Endothelial cell of umbilical vein (primary cell): Measurements from ENCODE around the gene METTL9. TPM values are rescaled to one million over a fixed set of nuclear protein-coding genes. Genes with fewer than 3 reads are reported as not detected.

Experiments used
- BruUV-seq: library from RNA; stranded (reverse); fragments of 400-500 nt; replicated peaks from 2 replicates; lab custom pipeline; 2021; lab: Mats Ljungman, UMichigan
- CTCF ChIA-PET: fragments of 300-600, 350-600 bp; sonication (Branson Sonifier 250); formaldehyde crosslinking; loops from one replicate; lab custom pipeline; 2021; ENCODE audit warnings: antibody characterized with exemption, inconsistent platforms; lab: Charles Lee
- POLR2A ChIA-PET: fragments of 300-600, 350-600 bp; sonication (Branson Sonifier 250); formaldehyde crosslinking; loops from one replicate; lab custom pipeline; 2021; ENCODE audit warnings: antibody characterized with exemption, inconsistent platforms; lab: Charles Lee
- DNase-seq: peaks from one replicate; pipeline ENCODE4 v3.0.0-alpha.2; 2011; ENCODE audit warnings: low read depth, low spot score
- FAIRE-seq: peaks from 2 replicates; lab custom pipeline; 2011; peaks lifted over from hg19 to GRCh38; lab: Jason Lieb, UNC
- H2AFZ ChIP-seq: 2 replicates; pipeline ENCODE4 v1.6.0; 2012; ENCODE audit warnings: low read depth, low read length, control low read depth, inconsistent platforms
- H3K27ac ChIP-seq: 2 replicates; pipeline ENCODE4 v1.5.1; 2011; ENCODE audit warnings: low read depth, mild to moderate bottlenecking, control low read depth, low read length, moderate library complexity; ENCODE audit not compliant: insufficient read depth
- H3K27me3 ChIP-seq, 2 experiments: 2 replicates each; pipeline versions ENCODE4 v1.6.0 to v1.6.1; 2011; ENCODE audit warnings: low read length in 2 of 2, mixed read lengths in 1 of 2; ENCODE audit not compliant: control insufficient read depth in 2 of 2, insufficient read depth in 2 of 2
- H3K36me3 ChIP-seq, 2 experiments: 2 replicates in 1 of 2; 3 replicates in 1 of 2; pipeline ENCODE4 v1.5.1; 2011; ENCODE audit warnings: low read length in 2 of 2, mild to moderate bottlenecking in 1 of 2, moderate library complexity in 1 of 2; ENCODE audit not compliant: control insufficient read depth in 2 of 2, insufficient read depth in 2 of 2; ENCODE audit errors: extremely low read depth in 1 of 2
- H3K4me1 ChIP-seq: 3 replicates; pipeline ENCODE4 v1.5.1; 2011; ENCODE audit warnings: mild to moderate bottlenecking, low read length; ENCODE audit not compliant: control insufficient read depth, insufficient read depth; ENCODE audit errors: extremely low read depth
- H3K4me2 ChIP-seq: 2 replicates; pipeline ENCODE4 v1.6.1; 2011; ENCODE audit warnings: low read length, control low read depth, mixed read lengths; ENCODE audit not compliant: insufficient read depth
- H3K4me3 ChIP-seq, 3 experiments: fragments of 200-600 bp in 1 of 3; sonication (generic), shearing (Covaris generic) in 1 of 3; replicated peaks in 1 of 3; 2 replicates each; pipeline ENCODE4 v1.5.1; 2011 to 2016; ENCODE audit warnings: control low read depth in 3 of 3, low read length in 3 of 3, mild to moderate bottlenecking in 2 of 3, inconsistent platforms in 1 of 3, low read depth in 1 of 3, moderate library complexity in 1 of 3; ENCODE audit not compliant: insufficient read depth in 1 of 3
- H3K79me2 ChIP-seq: 2 replicates; pipeline ENCODE4 v1.6.0; 2012; ENCODE audit warnings: low read length, inconsistent platforms; ENCODE audit not compliant: control insufficient read depth, insufficient read depth
- H3K9ac ChIP-seq: replicated peaks from 2 replicates; pipeline ENCODE3; 2011; ENCODE audit warnings: low read length, control low read depth; ENCODE audit not compliant: insufficient read depth; ENCODE audit errors: extremely low read depth
- H3K9me1 ChIP-seq: replicated peaks from 3 replicates; pipeline ENCODE4 v1.6.0; 2011; ENCODE audit warnings: mild to moderate bottlenecking, low read length; ENCODE audit not compliant: control insufficient read depth, insufficient read depth; ENCODE audit errors: extremely low read depth
- H3K9me3 ChIP-seq: replicated peaks from 2 replicates; pipeline ENCODE4 v1.5.1; 2012; ENCODE audit warnings: low read length, inconsistent platforms; ENCODE audit not compliant: control insufficient read depth, insufficient read depth
- H4K20me1 ChIP-seq: replicated peaks from 2 replicates; pipeline ENCODE3; 2011; ENCODE audit warnings: mild to moderate bottlenecking, low read length; ENCODE audit not compliant: control insufficient read depth, insufficient read depth; ENCODE audit errors: extremely low read depth
- CTCF ChIP-seq, 2 donors: IDR thresholded peaks; 1 replicate in 1 of 2; 2 replicates in 1 of 2; pipeline ENCODE4 v1.5.1; 2011; ENCODE audit warnings: low read length in 2 of 2, mild to moderate bottlenecking in 2 of 2, moderate library complexity in 2 of 2, control low read depth in 1 of 2, inconsistent platforms in 1 of 2, low read depth in 1 of 2; ENCODE audit not compliant: insufficient read depth in 1 of 2; ENCODE audit errors: extremely low read depth in 1 of 2
- EZH2 ChIP-seq: IDR thresholded peaks from 2 replicates; pipeline ENCODE4 v1.6.1; 2012; ENCODE audit warnings: borderline replicate concordance, low read depth, mild to moderate bottlenecking, moderate library complexity, low read length, inconsistent platforms; ENCODE audit not compliant: severe bottlenecking
- FOS ChIP-seq: IDR thresholded peaks from 2 replicates; pipeline ENCODE4 v1.6.1; 2011; ENCODE audit warnings: mild to moderate bottlenecking, low read length, moderate library complexity, borderline replicate concordance; ENCODE audit not compliant: insufficient read depth
- GATA2 ChIP-seq: IDR thresholded peaks from 2 replicates; pipeline ENCODE4 v1.7.0; 2011; ENCODE audit warnings: low read depth, mild to moderate bottlenecking, moderate library complexity, mixed read lengths, low read length; ENCODE audit not compliant: insufficient read length, insufficient read depth
- JUN ChIP-seq: IDR thresholded peaks from 2 replicates; pipeline ENCODE4 v1.6.1; 2011; ENCODE audit warnings: borderline replicate concordance, low read depth; ENCODE audit not compliant: insufficient read length, insufficient read depth
- MAX ChIP-seq: IDR thresholded peaks from 2 replicates; pipeline ENCODE4 v1.6.1; 2011; ENCODE audit not compliant: insufficient read depth, insufficient read length
- MYC ChIP-seq: IDR thresholded peaks from one replicate; pipeline ENCODE4 v1.6.1; 2011; ENCODE audit warnings: mild to moderate bottlenecking, low read depth, low read length
- POLR2A ChIP-seq: IDR thresholded peaks from 2 replicates; pipeline ENCODE4 v1.6.1; 2012; ENCODE audit warnings: low read depth, mild to moderate bottlenecking, control low read depth, low read length
- POLR2AphosphoS5 ChIP-seq: IDR thresholded peaks from 2 replicates; pipeline ENCODE4 v1.6.1; 2012; ENCODE audit warnings: low read depth, mild to moderate bottlenecking, control low read depth, low read length, moderate library complexity; ENCODE audit not compliant: insufficient read depth
- dilution Hi-C: fragments of 300-500 bp; cut with MboI; formaldehyde crosslinking; loops from one replicate; pipeline ENCODE4 v1.15.0; 2019; ENCODE audit warnings: low sequenced_read_pairs; ENCODE audit not compliant: extremely low pct_ligation_motif_present
- intact Hi-C: fragments of 100-400 bp; cut with micrococcal nuclease; formaldehyde crosslinking; loops from one replicate; pipeline ENCODE4 v1.10.0; 2022
- polyA plus RNA-seq, 4 experiments: library from polyadenylated mRNA; depleted of rRNA in 3 of 4; stranded (reverse) in 3 of 4; unstranded in 1 of 4; fragments of >200 nt; gene quantifications; 2 replicates each; pipeline versions ENCODE4 v1.2.1 to v1.2.3, GENCODE V29; 2011 to 2012; ENCODE audit warnings: missing spikeins in 1 of 4
- total RNA-seq: library from RNA; stranded (reverse); gene quantifications from 2 replicates; pipeline ENCODE4 v1.2.3, GENCODE V29; 2021

METTL9 gene
- total and polyA plus RNA-seq, 2 donors (not counting 3 experiments of a cell fraction or from before 2014, with no cell fraction given): 53.8 to 121 TPM

- TF ChIP-seq CTCF (IDR thresholded peaks at IDR 0.05; ENCODE audit: extremely low read depth in 1 of 2, insufficient read depth in 1 of 2, low read depth in 1 of 2, low read length in 2 of 2) (no peak), POLR2AphosphoS5 (no peak), EZH2 (no peak), JUN (no peak), GATA2 (no peak), FOS (no peak), POLR2A (no peak), MAX (no peak), MYC (no peak)
- no peaks in the 10 kb centered on the region for H3K36me3 ChIP-seq
- FAIRE-seq: no peak
- no peak overlapping the region for H3K4me2 ChIP-seq
- no peak overlapping the region for H2AFZ ChIP-seq
- no peak overlapping the region for H3K4me3 ChIP-seq
- no peaks in the 10 kb centered on the region for H3K9me1 ChIP-seq
- intact Hi-C loops (no loop called here), dilution Hi-C loops (no loop called here)
- no peak overlapping the region for H3K27ac ChIP-seq
- H3K9ac ChIP-seq: no peak overlapping the region
- BruUV-seq: no TSS peak
- H3K9me3 ChIP-seq: no peaks in the 10 kb centered on the region
- H3K4me1 ChIP-seq: no peaks in the 10 kb centered on the region
- H3K79me2 ChIP-seq: no peaks in the 10 kb centered on the region
- no peaks in the 10 kb centered on the region for H3K27me3 ChIP-seq
- ChIA-PET POLR2A (no interaction called here), CTCF (interaction anchor here (1.5 to 2.7 kb wide), 2 partner anchors 11 to 37 kb away, joined by 5 to 13 read pairs; no protein-coding TSS in a partner anchor)
- no peak for DNase-seq
- no peaks in the 10 kb centered on the region for H4K20me1 ChIP-seq
These were observed 95.2 kb downstream of the METTL9 start for GRCh38 chr16:21694609-21695008.
